ENCODE data around the gene EGF. TPM values are rescaled to one million over a fixed set of nuclear protein-coding genes. Genes with fewer than 3 reads are reported as not detected.

Gene EGF
- polyA plus RNA-seq, 2 of the 4 experiments (the other 2 are of a cell fraction), result 0.59 to 0.98 TPM

- TF ChIP-seq EP300 (IDR thresholded peaks at IDR 0.05) (no peak), ZNF302 (CRISPR knock-in tag; IDR thresholded peaks at IDR 0.05) (no peak), SREBF2 (IDR thresholded peaks at IDR 0.05) (no peak)
Observed at GRCh38 chr4:109959195-109959594, 46.5 kb downstream of the EGF start (continued).

GRCh38 chr4:109962401-109962800 is 49.7 kb downstream of the EGF start:
- DNase-seq (ENCODE audit: low read depth in 1 of 2, low spot score in 1 of 2) (no peak), FAIRE-seq (no peak), ATAC-seq (no peak)
- no peak overlapping the region for H3K4me3 ChIP-seq
- TF ChIP-seq HOXB5 (CRISPR knock-in tag; IDR thresholded peaks at IDR 0.05), result no peak
- no peak for TF ChIP-seq RAD21 (conservative IDR thresholded peaks at IDR 0.05 in 1 of 2, IDR thresholded peaks at IDR 0.05 in 1 of 2)
- TF ChIP-seq RARB (CRISPR knock-in tag; IDR thresholded peaks at IDR 0.05), result no peak
- TF ChIP-seq CHD4 (IDR thresholded peaks at IDR 0.05; ENCODE audit: borderline replicate concordance), result no peak
- TF ChIP-seq RCOR1 (IDR thresholded peaks at IDR 0.05; ENCODE audit: low read depth, low read length), result no peak
- no peak overlapping the region for H3K27ac ChIP-seq
- POLR2A ChIA-PET, result no interaction called here
- H3K9me3 ChIP-seq, result no peaks in the 10 kb centered on the region
- CTCF ChIA-PET, result no interaction called here
- H3K4me2 ChIP-seq, result no peak overlapping the region
- H3K4me1 ChIP-seq, result no peaks in the 10 kb centered on the region

GRCh38 chr4:109966891-109967481 is 54.3 kb downstream of the EGF start:
- H3K27ac ChIP-seq, result no peak overlapping the region
- ATAC-seq, result no peak

GRCh38 chr4:109967798-109968520 is 55.3 kb downstream of the EGF start:
- H3K4me1 ChIP-seq, result no peaks in the 10 kb centered on the region
- no peak for DNase-seq (ENCODE audit: low read depth in 1 of 2, low spot score in 1 of 2)
- ChIA-PET POLR2A (no interaction called here), CTCF (interaction anchor here (0.8 kb wide), 1 partner anchor 11 kb away, joined by 3 read pairs; no protein-coding TSS in a partner anchor)
- H3K27ac ChIP-seq, result no peak overlapping the region
- no peak overlapping the region for H3K4me3 ChIP-seq
- TF ChIP-seq CEBPB (IDR thresholded peaks at IDR 0.05), result no peak
- no peak for TF ChIP-seq FOSL2 (IDR thresholded peaks at IDR 0.05)
- TF ChIP-seq FOSL2 (CRISPR knock-in tag; IDR thresholded peaks at IDR 0.05), result no peak
- no peak for TF ChIP-seq RNF2 (IDR thresholded peaks at IDR 0.05; ENCODE audit: borderline replicate concordance, low read depth)
- TF ChIP-seq EHMT2 (IDR thresholded peaks at IDR 0.05; ENCODE audit: low read depth), result no peak
- no peak for TF ChIP-seq ESRRA (IDR thresholded peaks at IDR 0.05; ENCODE audit: borderline replicate concordance, low read length)
- TF ChIP-seq CBX2 (IDR thresholded peaks at IDR 0.05; ENCODE audit: borderline replicate concordance, low read depth), result no peak
- no peak for TF ChIP-seq ZSCAN20 (CRISPR knock-in tag; IDR thresholded peaks at IDR 0.05)
- no peak for TF ChIP-seq BCL3 (IDR thresholded peaks at IDR 0.05)
- no peak for TF ChIP-seq SMC3 (IDR thresholded peaks at IDR 0.05)
- no peak for TF ChIP-seq ZNF302 (CRISPR knock-in tag; IDR thresholded peaks at IDR 0.05)
- no peak for TF ChIP-seq SREBF2 (IDR thresholded peaks at IDR 0.05)
- TF ChIP-seq NFE2L2 (conservative IDR thresholded peaks at IDR 0.05; ENCODE audit: low read length), result no peak
- FAIRE-seq, result no peak
- ATAC-seq, result no peak
- H3K4me2 ChIP-seq, result no peak overlapping the region
- 81% methylated on average over 5 of the region's 5 CpGs for WGBS (ENCODE audit: missing lambda C conversion rate)
- H3K9me3 ChIP-seq, result no peaks in the 10 kb centered on the region

More at GRCh38 chr4:109966891-109967481, 54.3 kb downstream of the EGF start:
- ChIA-PET CTCF (interaction anchor here (0.8 kb wide), 1 partner anchor 12 kb away, joined by 3 read pairs; no protein-coding TSS in a partner anchor), POLR2A (no interaction called here)
- no peak for FAIRE-seq
- no peaks in the 10 kb centered on the region for H3K4me1 ChIP-seq
- no peak for DNase-seq (ENCODE audit: low read depth in 1 of 2, low spot score in 1 of 2)
- H3K9me3 ChIP-seq, result no peaks in the 10 kb centered on the region
- WGBS (ENCODE audit: missing lambda C conversion rate), result 5% methylated on average over 2 of the region's 2 CpGs
- TF ChIP-seq SREBF2 (IDR thresholded peaks at IDR 0.05) (no peak), POLR2AphosphoS2 (conservative IDR thresholded peaks at IDR 0.05; ENCODE audit: low read length) (no peak), NPAS2 (CRISPR knock-in tag; IDR thresholded peaks at IDR 0.05; ENCODE audit: borderline replicate concordance) (no peak), NR3C1 (IDR thresholded peaks at IDR 0.05) (no peak), BHLHE40 (IDR thresholded peaks at IDR 0.05; ENCODE audit: low read depth, low read length) (no peak), RNF2 (IDR thresholded peaks at IDR 0.05; ENCODE audit: borderline replicate concordance, low read depth) (no peak), SMC3 (IDR thresholded peaks at IDR 0.05) (no peak), FOSL2 (IDR thresholded peaks at IDR 0.05) (no peak), FOSL2 (CRISPR knock-in tag; IDR thresholded peaks at IDR 0.05) (no peak), ATOH8 (CRISPR knock-in tag; IDR thresholded peaks at IDR 0.05; ENCODE audit: low read depth) (no peak), CTCF (IDR thresholded peaks at IDR 0.05) (no peak), CEBPB (IDR thresholded peaks at IDR 0.05) (no peak)
- no peak overlapping the region for H3K4me3 ChIP-seq
- H3K4me2 ChIP-seq, result no peak overlapping the region
